OCI-LY1 (cell line): ENCODE data around the gene CHST11.

ENCODE experiments used
- H2AFZ ChIP-seq: fragments of 200-600 bp; sonication (generic), shearing (Covaris generic); 2 replicates; pipeline ENCODE4 v1.6.0; 2014; ENCODE audit warnings: antibody characterized with exemption, mild to moderate bottlenecking, low read length
- H3F3A ChIP-seq: fragments of 200-600 bp; sonication (generic), shearing (Covaris generic); 2 replicates; pipeline ENCODE4 v1.6.0; 2014; ENCODE audit warnings: mild to moderate bottlenecking, antibody characterized with exemption, low read length, moderate library complexity; ENCODE audit not compliant: insufficient read depth
- H3K27ac ChIP-seq: fragments of 200-600 bp; sonication (generic); 2 replicates; pipeline ENCODE4 v1.5.1; 2014; ENCODE audit warnings: low read length, mixed run types, mild to moderate bottlenecking, low read depth; ENCODE audit not compliant: poor library complexity, severe bottlenecking
- H3K27me3 ChIP-seq: fragments of 200-600 bp; sonication (generic); 2 replicates; pipeline ENCODE4 v1.6.0; 2014; ENCODE audit warnings: antibody characterized with exemption, mild to moderate bottlenecking, low read length, moderate library complexity; ENCODE audit not compliant: insufficient read depth
- H3K36me3 ChIP-seq: fragments of 200-600 bp; sonication (generic); 2 replicates; pipeline ENCODE4 v1.6.1; 2014; ENCODE audit warnings: mild to moderate bottlenecking, antibody characterized with exemption, low read length, moderate library complexity, mixed read lengths; ENCODE audit not compliant: insufficient read depth
- H3K4me1 ChIP-seq: fragments of 200-600 bp; sonication (generic); 2 replicates; pipeline ENCODE4 v1.5.1; 2014; ENCODE audit warnings: mild to moderate bottlenecking, low read length, moderate library complexity; ENCODE audit not compliant: insufficient read depth, severe bottlenecking
- H3K4me2 ChIP-seq: fragments of 200-600 bp; sonication (generic), shearing (Covaris generic); 2 replicates; pipeline ENCODE4 v1.6.1; 2014; ENCODE audit warnings: low read length
- H3K4me3 ChIP-seq: fragments of 200-600 bp; sonication (generic); 2 replicates; pipeline ENCODE4 v1.5.1; 2014; ENCODE audit warnings: low read length, low read depth, mild to moderate bottlenecking, mixed read lengths; ENCODE audit not compliant: poor library complexity, severe bottlenecking
- H3K79me2 ChIP-seq: fragments of 200-600 bp; shearing (Covaris generic); 2 replicates; pipeline ENCODE4 v1.6.1; 2016; ENCODE audit warnings: mixed run types, low read length, mixed read lengths; ENCODE audit not compliant: insufficient read depth
- H3K9ac ChIP-seq: fragments of 200-600 bp; sonication (generic), shearing (Covaris generic); 2 replicates; pipeline ENCODE4 v1.6.1; 2014; ENCODE audit warnings: mild to moderate bottlenecking, low read length, mixed read lengths
- H3K9me2 ChIP-seq: fragments of 200-600 bp; sonication (generic), shearing (Covaris generic); 2 replicates; pipeline ENCODE4 v1.6.1; 2014; ENCODE audit warnings: low read depth, mild to moderate bottlenecking, low read length, mixed read lengths
- H3K9me3 ChIP-seq: fragments of 200-600 bp; shearing (Covaris generic); 2 replicates; pipeline ENCODE4 v1.6.1; 2014; ENCODE audit warnings: low read length, mixed read lengths
- H4K20me1 ChIP-seq: fragments of 200-600 bp; sonication (generic), shearing (Covaris generic); 2 replicates; pipeline ENCODE4 v1.6.0; 2016; ENCODE audit warnings: mild to moderate bottlenecking, low read length; ENCODE audit not compliant: insufficient read depth
- CTCF ChIP-seq: fragments of 200-600 bp; sonication (generic), shearing (Covaris generic); IDR thresholded peaks from 2 replicates; pipeline ENCODE4 v1.5.1; 2017; ENCODE audit warnings: mild to moderate bottlenecking, antibody characterized with exemption, low read length, moderate library complexity, mixed read lengths
- EZH2 ChIP-seq: fragments of 200-600 bp; sonication (generic), shearing (Covaris generic); IDR thresholded peaks from 2 replicates; pipeline ENCODE4 v1.8.0; 2017; ENCODE audit warnings: borderline replicate concordance, mixed run types, mild to moderate bottlenecking, antibody characterized with exemption, low read length, moderate library complexity, mixed read lengths

The CHST11 gene

GRCh38 chr12:104466709-104467345 is 10.1 kb downstream of the CHST11 start:
- Histone ChIP-seq H3K36me3 (no peaks in the 10 kb centered on the region), H3K27ac (no peak overlapping the region), H3K27me3 (no peaks in the 10 kb centered on the region), H3K9ac (no peak overlapping the region), H3K9me2 (no peaks in the 10 kb centered on the region), H3K9me3 (no peaks in the 10 kb centered on the region), H3K4me3 (no peak overlapping the region), H4K20me1 (no peaks in the 10 kb centered on the region), H2AFZ (no peak overlapping the region), H3K4me2 (no peak overlapping the region), H3F3A (no peaks in the 10 kb centered on the region), H3K4me1 (peaks cover 60% of the 10 kb centered on the region), H3K79me2 (peaks cover 21% of the 10 kb centered on the region)
- TF ChIP-seq CTCF: no peak
- TF ChIP-seq EZH2: no peak

GRCh38 chr12:104467346-104467837 is 10.6 kb downstream of the CHST11 start:
- no peaks in the 10 kb centered on the region for H4K20me1 ChIP-seq
- no peaks in the 10 kb centered on the region for H3K36me3 ChIP-seq
- peaks cover 21% of the 10 kb centered on the region for H3K79me2 ChIP-seq
- H3K27me3 ChIP-seq: no peaks in the 10 kb centered on the region
- H3K4me2 ChIP-seq: no peak overlapping the region; the same call in 1 of the 2 replicates
- H3K9me2 ChIP-seq: no peaks in the 10 kb centered on the region
- TF ChIP-seq EZH2 (no peak), CTCF (no peak)
- H3K9me3 ChIP-seq: no peaks in the 10 kb centered on the region
- peaks cover 62% of the 10 kb centered on the region for H3K4me1 ChIP-seq
- H3F3A ChIP-seq: no peaks in the 10 kb centered on the region
- no peak overlapping the region for H3K27ac ChIP-seq
- H3K9ac ChIP-seq: no peak overlapping the region
- no peak overlapping the region for H2AFZ ChIP-seq
- H3K4me3 ChIP-seq: no peak overlapping the region

- Histone ChIP-seq H3K9ac (no peak overlapping the region), H2AFZ (no peak overlapping the region), H3K27ac (no peak overlapping the region), H3K36me3 (no peaks in the 10 kb centered on the region), H3K27me3 (no peaks in the 10 kb centered on the region), H3K79me2 (peaks cover 18% of the 10 kb centered on the region), H3K4me1 (peaks cover 62% of the 10 kb centered on the region), H4K20me1 (no peaks in the 10 kb centered on the region), H3K4me3 (no peak overlapping the region), H3K9me3 (no peaks in the 10 kb centered on the region), H3K4me2 (no peak overlapping the region), H3K9me2 (no peaks in the 10 kb centered on the region), H3F3A (no peaks in the 10 kb centered on the region)
- TF ChIP-seq CTCF (no peak), EZH2 (no peak)
Measured at GRCh38 chr12:104468371-104468770, 11.6 kb downstream of the CHST11 start.
